IMR-90 (cell line): ENCODE results near the gene MYL11. TPM values are rescaled to one million over a fixed set of nuclear protein-coding genes. Genes with fewer than 3 reads are reported as not detected.

ENCODE experiments used
- ATAC-seq: fragments of 200-7000 bp; cut with Tn5 transposase; 2 replicates; pipeline ENCODE4 v1.9.1; 2020; ENCODE audit warnings: low read depth, mild to moderate bottlenecking, moderate library complexity
- BruUV-seq: library from RNA; stranded (reverse); fragments of 400-500 nt; replicated peaks from 2 replicates; lab custom pipeline; 2021; lab: Mats Ljungman, UMichigan
- CTCF ChIA-PET: fragments of 300-600 bp; formaldehyde crosslinking; extraction: SDS; loops from one replicate; lab custom pipeline; 2021; ENCODE audit warnings: antibody characterized with exemption; lab: Yijun Ruan, JAX
- POLR2A ChIA-PET: fragments of 300-600 bp; sonication (Branson Sonifier 250); formaldehyde crosslinking; loops from one replicate; lab custom pipeline; 2022; ENCODE audit warnings: antibody characterized with exemption; ENCODE audit not compliant: unreplicated experiment; lab: Charles Lee
- DNase-seq: peaks from one replicate; pipeline ENCODE4 v3.0.0; 2013
- H2AFZ ChIP-seq: replicated peaks from 2 replicates; pipeline ENCODE3; 2013; ENCODE audit warnings: low read length, mild to moderate bottlenecking; ENCODE audit not compliant: poor library complexity
- H2AK5ac ChIP-seq: 2 replicates; pipeline ENCODE4 v1.6.1; 2013; ENCODE audit warnings: low read depth, low read length, inconsistent platforms
- H2AK9ac ChIP-seq: replicated peaks from 2 replicates; pipeline ENCODE3; 2013; ENCODE audit warnings: mild to moderate bottlenecking, low read depth, low read length, moderate library complexity; ENCODE audit not compliant: poor library complexity
- H2BK120ac ChIP-seq: 2 replicates; pipeline ENCODE4 v1.6.1; 2013; ENCODE audit warnings: low read depth, low read length, inconsistent platforms
- H2BK15ac ChIP-seq: 3 replicates; pipeline ENCODE4 v1.6.1; 2013; ENCODE audit warnings: low read depth, low read length, inconsistent platforms
- H2BK20ac ChIP-seq: 2 replicates; pipeline ENCODE4 v1.6.1; 2013; ENCODE audit warnings: low read depth, mild to moderate bottlenecking, inconsistent platforms, low read length, moderate library complexity
- H2BK5ac ChIP-seq: 2 replicates; pipeline ENCODE4 v1.6.1; 2013; ENCODE audit warnings: mild to moderate bottlenecking, low read depth, low read length, inconsistent platforms; ENCODE audit not compliant: poor library complexity, severe bottlenecking
- H3K14ac ChIP-seq: replicated peaks from 2 replicates; pipeline ENCODE4 v1.6.1; 2013; ENCODE audit warnings: low read depth, low read length, inconsistent platforms
- H3K18ac ChIP-seq: 2 replicates; pipeline ENCODE4 v1.6.1; 2013; ENCODE audit warnings: low read depth, low read length, control low read depth
- H3K23ac ChIP-seq: 2 replicates; pipeline ENCODE4 v1.6.1; 2013; ENCODE audit warnings: low read depth, low read length, inconsistent platforms
- H3K27ac ChIP-seq: 2 replicates; pipeline ENCODE4 v1.5.1; 2013; ENCODE audit warnings: mild to moderate bottlenecking, control low read depth, low read length; ENCODE audit not compliant: insufficient read depth
- H3K27me3 ChIP-seq: 2 replicates; pipeline ENCODE4 v1.6.1; 2013; ENCODE audit warnings: low read length; ENCODE audit not compliant: control insufficient read depth, insufficient read depth
- H3K36me3 ChIP-seq: 2 replicates; pipeline ENCODE4 v1.6.1; 2013; ENCODE audit warnings: low read length, mixed read lengths; ENCODE audit not compliant: control insufficient read depth, insufficient read depth
- H3K4ac ChIP-seq: 2 replicates; pipeline ENCODE4 v1.6.1; 2013; ENCODE audit warnings: low read depth, low read length, inconsistent platforms
- H3K4me1 ChIP-seq: 2 replicates; pipeline ENCODE4 v1.6.1; 2013; ENCODE audit warnings: low read length, mixed read lengths; ENCODE audit not compliant: control insufficient read depth, insufficient read depth
- H3K4me2 ChIP-seq: 2 replicates; pipeline ENCODE4 v1.6.1; 2013; ENCODE audit warnings: low read depth, mild to moderate bottlenecking, control low read depth, low read length, moderate library complexity
- H3K4me3 ChIP-seq: 2 replicates; pipeline ENCODE4 v1.5.1; 2013; ENCODE audit warnings: low read depth, mild to moderate bottlenecking, control low read depth, low read length, moderate library complexity; ENCODE audit not compliant: insufficient read depth
- H3K56ac ChIP-seq: 2 replicates; pipeline ENCODE4 v1.6.1; 2013; ENCODE audit warnings: low read length, inconsistent platforms; ENCODE audit not compliant: insufficient read depth; ENCODE audit errors: extremely low read depth
- H3K79me1 ChIP-seq, 2 experiments: 2 replicates each; pipeline ENCODE4 v1.6.1; 2013; ENCODE audit warnings: low read length in 2 of 2, inconsistent platforms in 1 of 2, low read depth in 1 of 2
- H3K9ac ChIP-seq: 2 replicates; pipeline ENCODE4 v1.6.1; 2013; ENCODE audit warnings: low read depth, low read length, control low read depth
- H3K9me1 ChIP-seq: 2 replicates; pipeline ENCODE4 v1.6.1; 2013; ENCODE audit warnings: low read length, inconsistent platforms; ENCODE audit not compliant: insufficient read depth
- H3K9me3 ChIP-seq: 2 replicates; pipeline ENCODE4 v1.6.1; 2013; ENCODE audit warnings: low read length; ENCODE audit not compliant: control insufficient read depth, insufficient read depth
- H4K20me1 ChIP-seq: 2 replicates; pipeline ENCODE4 v1.6.1; 2013; ENCODE audit warnings: low read length, inconsistent platforms; ENCODE audit not compliant: insufficient read depth
- H4K5ac ChIP-seq: 2 replicates; pipeline ENCODE4 v1.6.1; 2013; ENCODE audit warnings: mild to moderate bottlenecking, low read depth, low read length, control low read depth
- H4K8ac ChIP-seq, 2 experiments: 2 replicates each; pipeline ENCODE4 v1.6.1; 2013; ENCODE audit warnings: low read depth in 2 of 2, low read length in 2 of 2, control low read depth in 1 of 2, inconsistent platforms in 1 of 2
- H4K91ac ChIP-seq: 2 replicates; pipeline ENCODE4 v1.6.1; 2013; ENCODE audit warnings: low read depth, low read length, inconsistent platforms; ENCODE audit not compliant: insufficient read depth
- POLR2A ChIP-seq: IDR thresholded peaks from 2 replicates; pipeline ENCODE4 v1.6.1; 2012; ENCODE audit warnings: mild to moderate bottlenecking, low read depth, low read length
- WGBS, 2 experiments: methylation state at CpG; one replicate each; pipeline versions ENCODE4 v1.1.5 to v1.1.7; 2013; ENCODE audit warnings: missing lambda C conversion rate in 2 of 2; ENCODE audit not compliant: insufficient read length in 1 of 2; ENCODE audit errors: extremely low coverage in 2 of 2; 5-methylcytosine and 5-hydroxymethylcytosine counted together
- dilution Hi-C: fragments of 300-500 bp; cut with HindIII; formaldehyde crosslinking; loops from one replicate; pipeline ENCODE4 v1.14.3; 2018; ENCODE audit warnings: low sequenced_read_pairs; ENCODE audit not compliant: unreplicated experiment
- in situ Hi-C: fragments of 300-500 bp; cut with MboI; formaldehyde crosslinking; loops from 3 replicates; pipeline ENCODE4 v1.14.3; 2019; ENCODE audit warnings: low sequenced_read_pairs, inconsistent platforms, mixed read lengths
- intact Hi-C: fragments of 100-400 bp; cut with micrococcal nuclease; formaldehyde crosslinking; loops from 2 replicates; pipeline ENCODE4 v1.10.0; 2022
- polyA plus RNA-seq, 3 experiments: library from polyadenylated mRNA; depleted of rRNA; stranded (reverse); fragments of >200 nt; gene quantifications; 2 replicates each; pipeline ENCODE4 v1.2.3, GENCODE V29; 2012; ENCODE audit warnings: low replicate concordance in 1 of 3
- total RNA-seq: library from RNA; depleted of rRNA; stranded (reverse); fragments of >200 nt; gene quantifications from 2 replicates; pipeline ENCODE4 v1.2.3, GENCODE V29; 2012

MYL11 gene
- total and polyA plus RNA-seq, 2 of the 4 experiments (the other 2 are of a cell fraction), result 1.1 TPM; not detected in 1

- Histone ChIP-seq H2BK15ac (no peak overlapping the region), H3K4ac (no peak overlapping the region), H3K4me2 (no peak overlapping the region), H4K20me1 (peaks cover 5% of the 10 kb centered on the region; the same call in 1 of the 2 replicates), H3K4me3 (no peak overlapping the region), H2AK9ac (no peak overlapping the region), H4K8ac (no peak overlapping the region), H4K5ac (no peak overlapping the region), H3K9me3 (no peaks in the 10 kb centered on the region), H3K9me1 (peaks cover 7% of the 10 kb centered on the region; the same call in 1 of the 2 replicates), H3K36me3 (peaks cover 41% of the 10 kb centered on the region), H3K18ac (no peak overlapping the region), H2AFZ (no peak overlapping the region), H3K23ac (no peak overlapping the region), H3K14ac (no peak overlapping the region), H3K27ac (no peak overlapping the region), H2BK20ac (no peak overlapping the region), H2BK5ac (no peak overlapping the region), H3K56ac (no peak overlapping the region), H2BK120ac (no peak overlapping the region), H3K79me1 (peaks cover 15 to 56% of the 10 kb centered on the region in 2 experiments), H3K4me1 (peaks cover 5% of the 10 kb centered on the region; the same call in 1 of the 2 replicates), H4K91ac (no peak overlapping the region), H2AK5ac (no peak overlapping the region), H3K27me3 (no peaks in the 10 kb centered on the region), H3K9ac (no peak overlapping the region)
- BruUV-seq, result no TSS peak
- no peak for TF ChIP-seq POLR2A
- intact Hi-C loops, result no loop called here
- WGBS, 2 experiments, result 100% methylated on average over 1 of the region's 9 CpGs; no CpG with 5 or more reads in 1 of the 2 experiments
- dilution Hi-C loops, result no loop called here
- ATAC-seq (no peak), DNase-seq (no peak)
- ChIA-PET CTCF (interaction anchor here (0.6 kb wide), 1 partner anchor 9 kb away, joined by 4 read pairs; no protein-coding TSS in a partner anchor), POLR2A (no interaction called here)
- in situ Hi-C loops, result no loop called here
Measured at GRCh38 chr16:30358577-30358936, 16.0 kb upstream of the MYL11 start.
